Activated naive CD4-positive, alpha-beta T cell treated with anti-CD3 and anti-CD28 coated beads, Interleukin-2, amount 50 U/mL, for 16 hours (primary cell): ENCODE data around the gene HSD3B1.

Experiments
- DNase-seq: peaks from one replicate; pipeline ENCODE4 v3.0.0-alpha.2; 2020

HSD3B1 gene

DNA sequence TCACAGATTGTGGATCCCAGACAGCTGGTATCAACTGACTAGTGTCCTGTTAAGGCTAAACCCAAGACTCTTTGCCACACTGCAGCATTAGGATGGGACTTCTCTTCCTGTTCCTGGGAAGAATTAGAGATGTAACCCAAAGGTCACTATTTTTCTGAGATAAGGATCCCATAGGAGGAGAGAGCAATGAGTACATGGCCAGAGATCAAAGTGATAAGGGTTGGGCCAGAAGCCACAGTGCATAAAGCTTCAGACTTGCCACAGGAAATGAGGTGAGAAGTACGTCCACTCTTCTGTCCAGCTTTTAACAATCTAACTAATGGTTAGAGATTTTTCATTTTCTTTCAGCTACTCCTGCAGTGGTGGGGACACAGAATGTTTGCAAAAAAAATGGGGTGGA lies at the start of gene HSD3B1:
HSD3B1 (plus strand) TSS at position 270 of the 400 bp plus-strand sequence. CDS start 267 bp downstream, outside the sequence.
- no peak for DNase-seq

DNA sequence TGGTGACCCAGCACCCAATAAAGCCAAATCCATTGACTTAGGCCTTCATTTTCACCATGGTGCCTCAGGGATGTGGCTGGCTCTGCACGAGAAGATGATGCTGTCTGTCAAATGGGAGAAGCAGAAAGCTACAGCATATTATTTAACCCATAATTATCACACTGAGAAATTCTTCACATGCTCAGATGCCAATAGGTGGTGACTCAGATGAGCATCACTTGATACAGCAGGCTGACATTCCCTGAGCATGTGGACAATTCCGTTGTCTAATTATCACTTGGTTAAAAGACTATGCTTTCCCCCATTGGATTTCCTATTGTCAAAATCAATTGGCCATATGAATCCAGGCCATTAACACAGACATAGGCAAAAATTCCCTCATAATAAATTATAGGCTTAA lies 44.0 kb upstream of the HSD3B1 start:
- no peak for DNase-seq

DNA sequence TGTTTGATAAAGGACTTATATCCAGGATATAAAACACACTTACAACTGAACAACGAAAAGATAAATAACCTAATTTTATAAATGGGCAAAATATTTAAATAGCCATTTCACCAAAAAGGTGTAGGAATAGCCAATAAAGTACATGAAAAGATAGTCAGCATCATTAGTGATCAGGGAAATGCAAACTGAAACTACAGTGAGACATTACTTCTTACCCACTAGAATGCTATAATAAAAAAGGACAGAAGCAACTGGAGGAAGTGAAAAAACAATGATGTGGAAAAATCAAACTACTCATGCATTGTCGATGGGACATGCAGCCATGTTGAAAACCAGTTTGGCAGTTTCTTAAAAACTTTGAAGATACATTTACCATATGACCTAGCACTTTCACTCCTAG lies 43.4 kb upstream of the HSD3B1 start:
- no peak for DNase-seq

DNA sequence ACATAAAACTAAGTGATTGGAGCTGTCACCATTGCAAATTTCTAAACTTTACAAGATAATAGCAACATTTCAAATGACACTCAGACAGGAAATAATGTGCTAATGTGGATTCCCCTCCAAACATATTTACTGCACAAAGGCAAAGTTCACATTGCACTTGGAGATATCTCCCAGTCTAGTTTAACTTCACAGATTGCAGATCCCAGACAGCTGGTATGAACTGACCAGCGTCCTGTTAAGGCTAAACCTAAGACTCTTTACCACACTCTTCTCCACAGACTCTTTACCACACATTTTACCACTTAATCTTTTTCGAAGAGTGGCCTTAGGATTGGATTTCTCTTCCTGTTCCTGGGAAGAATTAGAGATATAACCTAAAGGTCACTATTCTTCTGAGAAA lies 40.6 kb upstream of the HSD3B1 start:
- no peak for DNase-seq

DNA sequence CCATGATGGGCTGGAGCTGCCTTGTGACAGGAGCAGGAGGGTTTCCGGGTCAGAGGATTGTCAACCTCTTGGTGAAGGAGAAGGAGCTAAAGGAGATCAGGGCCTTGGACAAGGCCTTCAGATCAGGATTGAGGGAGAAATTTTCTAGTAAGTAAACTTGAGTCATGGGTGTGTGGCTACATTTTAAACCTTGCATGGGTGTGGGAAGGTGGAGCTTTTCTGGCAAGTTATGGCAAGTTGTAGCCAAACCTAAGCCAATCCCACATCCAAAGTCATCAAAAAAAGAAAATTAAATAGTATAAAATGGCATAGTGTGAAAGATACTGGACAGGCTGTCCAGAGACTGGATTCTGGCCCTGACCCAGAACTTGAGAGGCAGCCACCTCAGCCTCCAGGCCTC lies 39.8 kb upstream of the HSD3B1 start:
- DNase-seq, result no peak

DNA sequence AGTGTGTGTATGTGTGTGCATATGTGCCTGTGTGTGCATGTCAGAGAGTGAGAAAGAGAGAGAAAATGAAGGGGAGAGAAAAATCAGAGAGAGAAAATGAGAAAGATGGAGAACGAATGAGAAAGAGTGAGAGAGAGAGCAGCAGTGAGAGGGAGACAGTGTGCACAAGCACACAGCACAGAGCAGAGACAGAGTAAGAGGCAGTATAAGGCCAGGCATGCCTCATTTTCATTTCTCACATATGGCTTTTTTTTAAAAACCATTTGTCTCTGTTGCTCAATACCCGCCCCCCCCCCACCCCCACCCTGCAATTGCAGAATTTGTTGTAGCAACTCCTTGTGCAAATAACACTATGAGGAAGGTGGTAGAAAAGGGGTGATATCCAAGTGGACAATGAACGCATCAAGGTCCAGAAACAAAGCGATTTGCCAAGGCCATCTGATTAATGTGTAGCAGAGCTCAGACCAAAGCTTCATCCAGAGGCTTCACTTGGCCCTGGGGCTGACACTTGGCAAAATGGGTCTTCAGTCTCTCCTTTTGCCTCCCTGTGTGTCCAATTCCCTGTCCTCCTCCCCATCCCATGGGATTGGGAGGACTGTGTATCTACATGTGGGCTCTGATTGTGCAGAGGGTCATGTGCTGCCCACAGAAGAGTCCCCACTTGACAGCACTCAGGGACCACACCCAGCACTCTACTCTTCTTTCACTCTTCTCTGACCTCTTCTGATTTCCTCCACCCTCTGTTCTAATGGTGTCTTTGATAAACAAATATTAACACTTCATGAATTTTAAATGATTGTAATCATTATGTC lies 38.9 kb upstream of the HSD3B1 start:
- no peak for DNase-seq

DNA sequence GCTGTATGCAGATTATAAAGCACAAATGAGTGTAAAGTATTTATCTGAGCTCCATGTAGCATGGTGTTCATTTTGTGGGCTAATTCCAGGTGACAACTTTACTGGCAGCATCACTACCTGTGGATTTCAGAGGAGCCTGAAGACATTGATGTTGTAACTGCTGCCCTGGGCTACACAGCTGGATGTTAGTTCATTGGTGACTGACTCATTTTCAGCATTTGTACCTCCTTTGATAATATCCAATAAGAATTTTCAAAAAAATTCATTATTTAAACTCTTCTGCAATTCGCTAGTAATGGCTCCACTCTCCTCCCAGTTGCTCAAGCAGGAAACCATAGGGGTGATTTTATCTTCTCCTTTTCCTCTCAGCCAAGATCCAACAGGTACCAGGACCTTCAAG lies 37.3 kb upstream of the HSD3B1 start:
- DNase-seq, result no peak

DNA sequence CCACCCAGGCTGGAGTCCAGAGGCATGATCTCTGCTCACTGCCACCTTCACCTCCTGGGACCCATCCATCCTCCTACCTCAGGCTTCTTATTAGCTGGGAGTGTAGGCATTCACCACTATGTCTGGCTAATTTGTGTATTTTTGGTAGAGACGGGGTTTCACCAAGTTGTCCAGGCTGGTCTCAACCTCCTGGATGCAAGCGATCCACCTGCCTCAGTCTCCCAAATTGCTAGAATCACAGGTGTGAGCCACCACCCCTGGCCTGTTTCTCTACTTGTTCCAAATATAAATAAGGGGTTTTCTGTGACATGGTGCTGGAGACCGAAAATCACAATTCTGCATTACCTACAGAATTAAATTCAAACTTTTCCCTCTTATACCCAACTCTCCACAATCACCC lies 36.6 kb upstream of the HSD3B1 start:
- no peak for DNase-seq

DNA sequence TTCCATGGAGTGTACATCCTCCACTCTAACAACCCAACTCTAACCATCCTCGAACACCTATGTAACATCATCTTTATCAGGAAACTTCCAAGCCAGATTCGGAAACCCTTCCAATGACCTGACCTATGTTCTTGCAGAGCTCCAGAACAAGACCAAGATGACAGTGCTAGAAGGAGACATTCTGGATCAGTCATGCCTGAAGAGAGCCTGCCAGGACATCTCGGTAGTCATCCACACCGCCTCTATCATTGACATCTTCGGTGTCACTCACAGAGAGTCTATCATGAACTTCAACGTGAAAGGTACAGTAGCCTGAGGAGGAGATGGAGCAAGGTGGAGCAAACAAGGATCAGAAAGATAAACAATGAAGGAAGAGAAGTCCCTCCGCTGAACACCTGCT lies 36.1 kb upstream of the HSD3B1 start:
- no peak for DNase-seq

DNA sequence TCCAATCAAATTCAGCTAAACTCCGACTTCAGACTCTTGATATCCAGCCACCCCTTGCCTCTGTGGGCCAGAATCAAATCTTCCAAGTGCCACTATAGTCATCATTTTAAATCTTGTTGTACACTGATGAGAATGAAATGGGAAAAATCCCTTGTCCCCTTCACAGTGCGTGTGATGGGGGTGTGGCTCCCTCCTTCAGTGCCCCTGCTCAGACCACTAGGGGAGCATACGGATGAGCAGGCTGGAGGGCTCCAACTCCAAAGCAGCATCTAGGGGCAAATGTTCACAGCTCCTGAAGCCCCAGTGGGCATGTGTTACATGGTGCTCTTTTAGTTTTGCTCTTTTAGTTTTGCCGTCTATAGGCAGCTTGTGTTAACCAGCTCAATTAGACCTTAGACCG lies 35.4 kb upstream of the HSD3B1 start:
- no peak for DNase-seq

DNA sequence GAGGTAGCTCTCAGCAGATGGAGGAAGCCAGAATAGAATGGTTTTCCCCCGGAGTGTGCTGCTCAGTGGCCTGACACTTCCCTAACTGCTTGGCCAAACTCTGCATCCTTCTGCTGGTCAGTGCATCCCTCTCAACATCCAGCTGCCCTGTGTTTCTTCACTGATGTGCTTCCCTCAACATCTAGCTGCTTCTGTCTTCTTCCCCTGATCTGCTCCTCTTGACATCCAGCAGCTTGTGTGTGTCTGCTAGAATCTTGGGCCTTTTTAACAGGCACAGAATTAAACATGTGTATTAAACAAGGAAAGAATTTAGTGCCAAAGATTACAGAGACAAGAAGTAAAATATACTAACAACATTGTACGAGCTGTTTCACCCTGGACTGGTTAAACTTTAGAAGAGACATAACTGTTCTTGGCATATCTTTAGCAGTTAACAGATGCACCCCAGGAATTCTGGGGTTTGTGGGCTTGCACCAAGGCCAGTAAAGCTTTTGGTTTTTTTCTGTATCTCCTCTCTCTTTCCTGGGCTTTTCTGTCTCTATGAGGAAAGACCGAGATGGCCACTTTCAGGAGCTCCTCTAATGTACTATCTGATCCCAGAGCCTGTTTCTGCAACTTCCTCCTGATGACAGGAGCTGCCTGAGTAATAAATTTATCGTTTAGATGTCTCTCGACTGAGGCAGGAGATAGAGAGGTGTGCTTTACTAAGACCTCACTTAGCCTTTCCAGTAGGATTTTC lies 34.8 kb upstream of the HSD3B1 start:
- DNase-seq, result no peak

DNA sequence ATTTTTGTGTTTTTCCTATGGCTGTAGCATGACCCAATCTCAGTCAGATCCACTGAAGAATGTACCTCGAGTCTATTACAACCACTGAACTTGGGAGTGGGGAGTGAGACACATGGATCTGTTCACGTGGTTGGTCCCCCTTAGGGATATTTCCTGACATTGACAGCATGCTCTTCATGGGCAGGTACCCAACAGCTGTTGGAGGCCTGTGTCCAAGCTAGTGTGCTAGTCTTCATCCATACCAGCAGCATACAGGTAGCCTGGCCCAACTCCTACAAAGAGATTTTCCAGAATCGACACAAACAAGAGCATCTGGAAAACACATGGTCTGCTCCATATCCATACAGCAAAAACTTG lies 34.2 kb upstream of the HSD3B1 start:
- DNase-seq, result no peak

DNA sequence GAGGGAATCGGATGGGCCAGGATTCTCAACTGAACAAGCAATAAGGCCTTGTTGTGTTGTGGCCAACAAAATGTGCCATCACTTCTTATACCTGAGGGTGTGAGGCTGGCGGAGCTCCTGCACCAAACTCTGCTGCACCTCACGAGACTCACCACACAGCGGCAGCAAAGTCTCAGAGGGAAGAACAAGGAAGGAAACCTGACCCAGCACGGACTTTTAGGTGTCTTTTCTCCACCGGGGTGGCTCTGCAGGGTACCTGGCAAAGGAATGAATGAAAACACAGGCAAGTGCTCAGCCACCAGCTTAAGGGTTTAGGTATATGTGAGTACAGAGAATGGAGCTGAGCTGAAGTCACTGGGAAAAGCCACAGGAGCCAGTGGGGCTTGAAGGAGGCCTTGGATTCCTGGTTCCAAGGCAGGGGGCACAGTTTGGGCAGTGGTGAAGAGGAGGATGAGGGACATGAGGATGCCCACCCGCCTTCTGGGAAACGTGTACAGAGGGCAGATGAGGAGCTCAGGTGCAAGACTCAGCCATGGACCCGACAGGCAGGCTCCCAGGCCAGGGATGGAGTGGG lies 31.1 kb upstream of the HSD3B1 start:
- peak; percentile 12 for DNase-seq

DNA sequence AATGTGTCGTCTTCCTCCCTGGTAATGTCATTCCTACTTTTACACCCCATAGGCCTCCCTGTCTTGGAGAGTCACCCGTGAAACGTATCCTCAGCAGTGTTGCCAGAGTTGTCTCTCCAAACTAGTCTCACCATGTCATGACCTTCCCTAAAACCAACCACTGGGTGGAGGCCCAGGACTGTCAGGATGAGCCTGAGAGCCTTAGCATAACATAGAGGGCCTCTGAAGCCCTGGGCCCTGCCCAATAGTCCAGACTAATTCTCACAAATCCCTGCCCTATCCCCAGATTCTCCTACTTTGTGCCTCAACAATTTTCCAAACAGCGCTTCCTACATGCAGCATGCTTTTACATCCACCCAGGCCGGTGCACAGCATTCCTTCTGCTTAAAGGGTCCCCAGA lies 29.3 kb upstream of the HSD3B1 start:
- DNase-seq, result no peak

DNA sequence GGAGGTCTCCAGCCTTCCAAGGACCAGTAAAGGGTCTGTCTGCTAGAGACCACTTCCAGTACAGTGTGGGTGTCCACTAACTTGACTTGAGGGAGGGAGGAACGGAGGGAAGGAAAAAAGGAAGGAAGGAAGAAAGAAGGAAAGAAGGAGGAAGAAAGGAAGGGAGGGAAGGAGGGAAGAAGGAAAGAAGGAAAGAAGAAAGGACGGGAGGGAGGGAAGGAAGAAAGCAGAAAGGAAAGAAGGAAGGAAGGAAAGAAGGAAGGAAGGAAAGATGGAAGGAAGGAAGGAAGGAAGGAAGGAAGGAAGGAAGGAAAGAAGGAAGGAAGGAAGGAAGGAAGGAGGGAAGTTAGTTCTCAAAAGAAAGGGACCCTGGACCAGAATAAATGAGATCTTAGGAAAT lies 26.8 kb upstream of the HSD3B1 start:
- DNase-seq, result no peak

DNA sequence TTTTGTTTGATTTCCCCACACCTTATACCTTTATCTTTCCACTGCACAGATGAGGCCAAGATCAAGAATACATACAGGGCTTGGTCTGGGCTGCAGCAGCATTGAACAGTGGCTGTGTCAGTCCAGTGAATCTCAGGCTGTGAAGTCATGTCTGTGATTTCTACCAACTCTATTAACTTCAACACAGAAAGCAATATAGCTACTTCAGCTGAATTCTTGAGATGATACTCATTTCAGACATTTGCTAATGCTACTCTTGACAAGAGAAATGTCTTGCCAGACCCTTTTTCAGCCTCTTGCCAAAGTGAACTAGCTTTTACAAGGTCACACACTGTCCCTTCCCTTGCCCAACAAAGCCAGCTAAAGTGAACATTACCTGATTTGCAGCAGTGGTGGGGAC lies 25.1 kb upstream of the HSD3B1 start:
- no peak for DNase-seq

DNA sequence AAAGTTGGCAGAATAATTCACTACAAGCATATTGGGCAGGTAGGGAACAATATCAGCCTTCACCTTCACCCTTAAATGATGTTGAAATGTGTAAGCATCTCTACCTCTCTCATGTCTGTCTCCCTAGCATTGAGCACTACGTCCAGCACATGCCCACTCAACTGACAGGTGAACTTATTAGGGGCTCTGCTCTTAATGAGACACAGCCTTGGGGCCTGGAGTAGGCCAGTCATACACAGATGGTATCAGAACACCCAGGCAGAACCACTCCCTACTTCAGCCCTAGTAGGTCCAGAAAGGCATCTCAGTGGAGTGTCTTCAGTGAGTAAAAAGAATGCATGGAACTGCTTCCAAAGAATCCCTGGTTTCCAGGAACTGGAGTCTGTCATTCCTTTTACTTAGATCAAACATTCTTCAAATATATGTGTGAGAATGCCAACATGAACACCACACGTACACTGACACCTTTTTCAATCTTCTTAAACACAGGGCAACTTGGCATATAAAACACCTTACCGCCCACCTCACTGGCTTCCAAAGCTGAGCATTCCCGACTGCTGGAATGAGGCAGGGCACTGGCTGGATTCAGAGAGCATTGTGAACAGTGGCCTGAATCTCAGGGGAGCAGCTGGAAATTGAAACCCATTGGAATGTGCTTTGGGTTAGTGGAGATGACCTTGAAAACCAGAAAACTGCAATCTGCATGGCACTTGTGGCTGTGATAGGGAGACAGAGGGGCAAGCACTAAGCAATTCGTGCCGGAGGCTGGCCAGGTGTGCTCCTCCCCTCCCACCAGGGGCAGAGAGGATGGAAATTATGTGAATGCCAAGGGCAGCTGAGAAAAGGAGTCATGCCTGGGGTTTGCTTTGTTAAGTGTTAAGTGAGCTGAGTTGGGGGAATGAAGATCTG lies 24.2 kb upstream of the HSD3B1 start:
- no peak for DNase-seq

DNA sequence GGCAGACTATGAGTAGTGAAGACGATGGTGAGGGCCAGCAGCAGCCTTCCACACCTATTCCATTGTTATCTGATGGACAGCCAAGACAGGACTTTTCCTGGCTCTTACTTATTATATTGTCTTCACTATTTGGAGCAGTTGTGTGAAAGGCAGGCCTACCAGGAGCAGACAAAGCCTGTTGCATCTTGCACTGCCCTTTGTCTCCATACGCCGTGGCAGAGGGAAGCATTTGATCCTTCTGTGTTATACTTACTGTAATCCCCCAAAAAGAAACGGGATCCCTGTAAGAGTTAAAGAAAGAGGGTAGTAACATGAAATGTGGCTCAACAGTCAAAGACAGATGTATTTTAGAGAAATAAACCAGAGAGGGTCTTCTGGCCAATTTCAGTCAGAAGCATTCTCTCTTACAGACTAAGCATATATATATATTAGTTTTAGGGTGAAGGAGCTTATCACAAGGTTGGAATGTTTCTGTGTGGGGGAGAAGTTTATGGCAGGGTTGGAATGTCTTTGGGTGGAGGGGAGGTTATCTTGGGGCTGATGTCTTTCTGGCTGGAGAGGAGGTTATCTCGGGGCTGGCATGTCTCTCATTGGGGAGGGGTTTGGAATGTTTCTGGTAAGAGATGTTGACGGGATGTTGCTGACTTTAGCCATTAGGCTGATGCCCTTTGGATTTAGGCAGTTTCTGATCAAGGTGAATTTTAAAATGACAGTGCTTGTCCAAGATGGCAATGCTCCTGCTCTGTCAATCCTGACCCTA lies 23.4 kb upstream of the HSD3B1 start:
- DNase-seq, result no peak

DNA sequence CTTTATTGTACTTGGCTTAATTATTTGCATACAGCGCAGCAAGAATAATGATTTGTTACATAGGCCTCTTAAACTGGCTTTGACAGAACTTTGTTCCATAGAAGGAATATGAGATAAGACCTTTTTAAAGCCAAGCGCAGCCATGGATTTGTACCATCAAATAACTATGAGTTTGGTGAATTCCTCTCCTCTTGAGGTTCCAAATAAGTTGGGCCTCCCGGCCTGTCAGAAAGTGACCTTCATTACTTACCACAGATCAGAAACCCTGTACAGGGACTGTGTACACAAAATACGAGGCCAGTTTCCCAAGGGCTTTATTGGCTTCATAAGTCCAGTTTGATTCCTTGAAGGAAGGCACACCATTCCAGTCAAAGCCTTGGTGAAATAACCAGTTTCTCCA lies 21.8 kb upstream of the HSD3B1 start:
- DNase-seq, result no peak

DNA sequence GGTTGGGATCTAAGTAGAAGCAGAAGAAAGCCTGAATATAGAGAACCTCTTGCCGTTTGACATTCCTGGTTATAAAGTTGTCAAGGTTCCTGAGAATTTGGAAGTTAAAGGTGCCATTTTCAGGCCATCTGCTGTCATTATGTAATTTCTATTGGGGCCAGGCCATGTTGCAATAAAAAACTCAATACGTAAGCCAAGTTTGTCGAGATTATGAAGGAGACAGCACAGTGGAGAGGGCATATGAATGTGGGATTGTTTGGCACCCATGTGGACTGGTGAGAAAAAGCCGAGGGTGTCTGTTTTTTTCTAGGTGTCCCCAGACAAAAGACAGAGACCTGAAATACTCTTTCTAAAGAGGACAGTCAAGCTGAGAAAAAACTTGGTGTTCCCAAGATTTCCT lies 18.8 kb upstream of the HSD3B1 start:
- DNase-seq, result no peak

DNA sequence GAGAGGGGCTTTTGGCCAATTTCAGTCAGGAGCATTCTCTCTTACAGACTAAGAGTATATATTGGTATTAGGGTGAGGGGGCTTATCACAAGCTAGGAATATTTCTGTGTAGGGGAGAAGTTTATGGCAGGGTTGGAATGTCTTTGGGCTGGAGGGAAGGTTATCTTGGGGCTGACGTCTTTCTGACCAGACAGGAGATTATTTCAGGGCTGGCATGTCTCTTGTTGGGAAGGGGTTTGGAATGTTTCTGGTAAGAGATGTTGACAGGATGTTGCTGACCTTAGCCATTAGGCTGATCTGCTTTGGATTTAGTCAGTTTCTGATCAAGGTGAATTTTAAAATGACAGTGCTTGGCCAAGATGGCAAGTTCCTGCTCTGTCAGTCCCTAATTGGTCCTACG lies 17.8 kb upstream of the HSD3B1 start:
- DNase-seq, result no peak

DNA sequence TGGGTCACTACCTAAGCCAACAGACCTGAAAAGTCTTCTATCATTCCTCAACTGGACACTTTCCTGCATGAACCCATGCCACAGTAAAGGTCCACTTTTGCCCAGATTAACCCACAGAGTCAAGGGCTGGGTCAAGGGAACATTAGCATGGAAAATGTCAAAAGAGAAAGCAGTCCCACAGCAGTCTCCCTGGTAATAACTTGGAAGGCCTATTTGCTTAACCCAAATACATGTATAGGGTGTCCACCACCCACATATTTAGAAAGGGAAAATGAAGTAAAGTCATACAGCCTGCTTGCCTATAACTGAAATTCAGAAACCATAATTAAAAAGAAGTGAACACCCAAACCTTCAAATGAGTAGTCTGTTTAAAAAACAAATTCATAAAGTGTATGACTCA lies 16.1 kb upstream of the HSD3B1 start:
- no peak for DNase-seq

DNA sequence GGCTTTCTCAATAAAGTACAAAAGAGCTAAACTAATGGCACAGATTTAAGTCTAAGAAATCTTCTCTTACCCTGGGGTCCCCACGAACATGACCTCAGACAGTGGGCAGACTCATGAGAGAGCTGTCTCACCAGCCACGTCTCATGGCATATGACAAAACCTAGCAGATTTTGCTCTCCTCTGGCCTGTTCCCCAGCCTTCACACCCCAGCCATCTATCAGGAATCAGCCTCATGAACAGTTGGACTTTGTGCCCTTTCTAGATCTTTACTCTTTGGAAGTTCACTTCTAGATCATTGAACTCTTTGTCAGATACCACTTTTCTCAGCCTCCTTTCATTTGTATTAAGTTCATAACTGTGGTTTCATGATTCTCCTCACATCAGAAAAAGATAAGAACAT lies 14.2 kb upstream of the HSD3B1 start:
- DNase-seq, result no peak
